AG09319 (cell line): ENCODE data around the gene TSC22D4.

Experiments used
- DNase-seq: peaks from one replicate; pipeline ENCODE4 v3.0.0-alpha.2; 2010; ENCODE audit warnings: low read depth; ENCODE audit errors: extremely low read depth
- CTCF ChIP-seq: IDR thresholded peaks from 2 replicates; pipeline ENCODE4 v1.5.1; 2011; ENCODE audit warnings: low read depth, mild to moderate bottlenecking, inconsistent platforms, low read length, moderate library complexity

Gene TSC22D4

GRCh38 chr7:100469227-100470044 lies 9.6 kb downstream of the TSC22D4 start:
- DNase-seq = no peak
- peak; percentile 96 for TF ChIP-seq CTCF

- no peak for DNase-seq
- no peak for TF ChIP-seq CTCF
Observed at GRCh38 chr7:100467638-100468373, 11.2 kb downstream of the TSC22D4 start.

GRCh38 chr7:100466653-100467605 lies 12.1 kb downstream of the TSC22D4 start:
- no peak for DNase-seq
- TF ChIP-seq CTCF = no peak

GRCh38 chr7:100465702-100466311 lies 13.2 kb downstream of the TSC22D4 start:
- peak; percentile 74 for TF ChIP-seq CTCF
- no peak for DNase-seq

GRCh38 chr7:100465299-100465698 lies 13.7 kb downstream of the TSC22D4 start:
- DNase-seq = no peak
- TF ChIP-seq CTCF = no peak

GRCh38 chr7:100464791-100465190 lies 14.2 kb downstream of the TSC22D4 start:
- DNase-seq = no peak
- no peak for TF ChIP-seq CTCF
